AG04450 (cell line): Measurements from ENCODE around the gene SARM1. TPM values are rescaled to one million over a fixed set of nuclear protein-coding genes. Genes with fewer than 3 reads are reported as not detected.
"Not testable (repeated sequence)": the region's sequence is repeated elsewhere in the genome, so short reads cannot be mapped to it uniquely, and the experiment has no call there.

Source experiments
- CTCF ChIA-PET: fragments of 300-600, 350-600 bp; formaldehyde crosslinking; extraction: SDS; loops from one replicate; lab custom pipeline; 2022; ENCODE audit warnings: antibody characterized with exemption, inconsistent platforms; lab: Charles Lee
- POLR2A ChIA-PET: fragments of 350-600 bp; formaldehyde crosslinking; extraction: SDS; loops from one replicate; lab custom pipeline; 2021; ENCODE audit warnings: antibody characterized with exemption, inconsistent platforms; lab: Yijun Ruan, JAX
- DNase-seq: peaks from one replicate; pipeline ENCODE4 v3.0.0-alpha.2; 2011; ENCODE audit warnings: low read depth, low spot score
- H3K27ac ChIP-seq: one replicate; pipeline ENCODE4 v1.5.1; 2012; ENCODE audit warnings: low read depth, low read length, control low read depth
- H3K27me3 ChIP-seq: one replicate; pipeline ENCODE4 v1.6.0; 2012; ENCODE audit warnings: low read length; ENCODE audit not compliant: control insufficient read depth, insufficient read depth
- H3K4me3 ChIP-seq: 2 replicates; pipeline ENCODE4 v1.5.1; 2011; ENCODE audit warnings: mild to moderate bottlenecking, low read depth, low read length, control low read depth
- H3K9me3 ChIP-seq: 2 replicates; pipeline ENCODE4 v1.5.1; 2012; ENCODE audit warnings: low read length; ENCODE audit not compliant: control insufficient read depth, insufficient read depth
- CTCF ChIP-seq: IDR thresholded peaks from 2 replicates; pipeline ENCODE4 v1.5.1; 2011; ENCODE audit warnings: low read depth, low read length, control low read depth, inconsistent platforms
- polyA plus RNA-seq: library from polyadenylated mRNA; depleted of rRNA; stranded (reverse); fragments of >200 nt; gene quantifications from 2 replicates; pipeline ENCODE4 v1.2.3, GENCODE V29; 2011

Gene SARM1
- polyA plus RNA-seq, 1 experiment = 6.2 TPM

GRCh38 chr17:28416703-28417311 is 45.3 kb downstream of the SARM1 start:
- Histone ChIP-seq H3K9me3 (no peaks in the 10 kb centered on the region), H3K27ac (no peak overlapping the region), H3K4me3 (no peak overlapping the region), H3K27me3 (peaks cover 23% of the 10 kb centered on the region)
- TF ChIP-seq CTCF = peak; percentile 79
- ChIA-PET CTCF (interaction anchor here (0.6 to 3.7 kb wide), 22 partner anchors 9 to 201 kb away, joined by 3 to 39 read pairs (median 4); partner anchors contain the start of genes POLDIP2, SARM1, SLC46A1 and VTN), POLR2A (interaction anchor here (1.0 kb wide), 1 partner anchor 59 kb away, joined by 3 read pairs; the partner anchor contains the start of gene POLDIP2)
- DNase-seq = peak; percentile 24

DNA sequence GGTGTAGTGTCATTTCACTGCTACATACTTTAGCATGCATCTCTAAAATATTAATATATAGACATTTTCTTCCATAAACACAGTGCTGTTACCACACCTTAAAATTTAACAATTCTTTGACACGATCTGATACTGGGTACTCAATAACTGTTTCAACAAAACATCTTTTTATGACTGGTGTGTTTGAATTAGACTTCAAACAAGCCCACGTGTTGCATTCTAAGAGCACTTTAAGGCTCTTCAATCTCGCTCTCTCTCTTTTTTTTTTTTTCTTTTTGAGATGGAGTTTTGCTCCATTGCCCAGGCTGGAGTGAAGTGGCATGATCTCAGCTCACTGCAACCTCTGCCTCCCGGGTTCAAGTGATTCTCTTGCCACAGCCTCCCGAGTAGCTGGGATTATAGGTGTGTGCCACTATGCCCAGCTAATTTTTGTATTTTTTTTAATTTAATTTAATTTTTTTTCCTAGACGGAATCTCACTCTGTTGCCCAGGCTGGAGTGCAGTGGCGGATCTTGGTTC is 50.4 kb downstream of the SARM1 start:
- H3K4me3 ChIP-seq = no peak overlapping the region
- TF ChIP-seq CTCF = no peak
- H3K27me3 ChIP-seq = peaks cover 4% of the 10 kb centered on the region
- ChIA-PET POLR2A (no interaction called here), CTCF (interaction anchor here (0.6 kb wide), 1 partner anchor 708 kb away, joined by 3 read pairs; no protein-coding TSS in a partner anchor)
- H3K27ac ChIP-seq = no peak overlapping the region
- H3K9me3 ChIP-seq = no peaks in the 10 kb centered on the region
- no peak for DNase-seq

GRCh38 chr17:28425206-28425605 is 53.7 kb downstream of the SARM1 start:
- Histone ChIP-seq H3K27me3 (peaks cover 4% of the 10 kb centered on the region), H3K9me3 (no peaks in the 10 kb centered on the region), H3K27ac (no peak overlapping the region), H3K4me3 (no peak overlapping the region)
- ChIA-PET CTCF (interaction anchor here (3.7 kb wide), 1 partner anchor 9 kb away, joined by 19 read pairs; no protein-coding TSS in a partner anchor), POLR2A (no interaction called here)
- DNase-seq = no peak
- no peak for TF ChIP-seq CTCF

DNA sequence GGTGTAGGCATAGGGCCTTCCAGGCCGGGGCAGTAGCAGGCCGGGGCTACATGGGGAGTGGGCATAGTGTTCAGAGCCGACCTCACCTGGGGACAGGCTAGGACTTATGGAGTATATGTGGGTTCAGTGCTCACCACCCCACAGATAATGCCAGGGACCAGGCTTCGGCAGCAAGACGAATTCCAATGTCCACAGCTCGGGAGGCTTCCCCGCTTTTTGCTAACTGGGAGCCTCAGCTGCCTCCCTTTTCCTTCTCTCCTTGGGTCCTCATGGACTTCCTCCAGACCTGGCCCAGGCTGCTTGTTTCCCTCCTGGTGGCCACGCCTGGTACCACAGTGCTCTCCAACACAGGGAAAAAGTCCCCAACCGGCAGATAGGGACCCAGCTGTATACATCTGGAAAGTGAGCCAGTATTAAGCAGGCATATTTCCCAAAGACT is 54.6 kb downstream of the SARM1 start:
- peak; percentile 42 for TF ChIP-seq CTCF
- DNase-seq = no peak
- Histone ChIP-seq H3K4me3 (no peak overlapping the region), H3K27me3 (peaks cover 2% of the 10 kb centered on the region), H3K27ac (no peak overlapping the region), H3K9me3 (no peaks in the 10 kb centered on the region)
- CTCF ChIA-PET = interaction anchor here (3.7 kb wide), 1 partner anchor 10 kb away, joined by 19 read pairs; no protein-coding TSS in a partner anchor
- POLR2A ChIA-PET = no interaction called here

DNA sequence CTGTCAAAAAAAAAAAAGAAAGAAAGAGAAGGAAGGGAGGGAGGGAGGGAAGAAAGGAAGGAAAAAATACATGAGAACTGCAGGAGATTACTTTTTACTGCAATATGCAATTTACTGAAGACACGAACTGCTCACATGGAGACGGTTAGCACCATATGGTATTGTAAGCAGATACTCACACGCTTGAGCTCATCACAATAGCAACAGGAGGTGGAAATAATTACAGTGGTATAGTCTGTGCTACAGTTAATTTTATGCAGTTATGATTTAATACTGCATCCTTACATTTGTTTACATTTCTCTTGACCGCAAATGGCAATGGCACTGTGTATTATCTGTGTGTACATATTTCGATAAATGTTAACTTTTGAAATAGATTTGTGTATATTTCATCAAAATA is 55.9 kb downstream of the SARM1 start:
- POLR2A ChIA-PET = no interaction called here
- Histone ChIP-seq H3K9me3 (no peaks in the 10 kb centered on the region), H3K27ac (no peak overlapping the region), H3K27me3 (peaks cover 2% of the 10 kb centered on the region), H3K4me3 (no peak overlapping the region)
- TF ChIP-seq CTCF = no peak
- DNase-seq = peak; percentile 7
- CTCF ChIA-PET = interaction anchor here (0.7 to 3.7 kb wide), 2 partner anchors 11 to 31 kb away, joined by 4 to 19 read pairs; no protein-coding TSS in a partner anchor

- DNase-seq, H3K9me3 ChIP-seq, H3K27ac ChIP-seq, POLR2A ChIA-PET, H3K27me3 ChIP-seq, H3K4me3 ChIP-seq: not testable (repeated sequence)
- CTCF ChIA-PET = interaction anchor here (0.7 to 3.7 kb wide), 3 partner anchors 11 to 32 kb away, joined by 3 to 19 read pairs (median 4); no protein-coding TSS in a partner anchor
These were observed 56.5 kb downstream of the SARM1 start for GRCh38 chr17:28427982-28428381.
